ENCODE results near the gene TUFM.

DNA sequence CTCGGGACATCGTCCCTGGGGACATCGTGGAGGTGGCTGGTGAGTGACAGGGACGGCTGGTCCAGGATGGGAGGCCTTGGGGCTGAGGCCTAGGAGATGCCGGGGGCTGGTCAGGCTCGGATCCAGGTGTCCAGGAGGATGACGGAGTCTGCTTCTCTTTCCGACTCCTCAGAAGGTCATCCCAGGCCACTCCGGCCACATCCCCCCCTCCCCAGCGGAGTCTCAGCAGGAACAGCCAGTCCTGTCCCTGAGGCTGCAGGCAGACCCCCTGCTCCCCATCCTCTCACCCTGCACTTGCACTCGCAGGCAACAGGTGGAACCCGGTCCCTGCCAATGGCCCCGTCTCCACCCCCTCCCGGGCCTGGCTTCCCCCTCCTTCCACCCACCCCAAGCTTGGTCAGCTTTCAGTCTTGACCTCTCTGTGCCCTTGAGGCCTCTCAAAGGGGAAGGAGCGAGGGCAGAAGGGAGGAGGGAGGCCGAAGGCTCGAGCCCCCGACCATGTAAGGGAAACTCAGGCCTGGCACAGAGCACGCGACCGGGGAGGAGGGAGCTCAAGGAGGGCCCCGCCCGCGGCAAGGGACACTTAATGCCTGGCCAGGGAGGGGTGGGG, 36.5 kb upstream of the TUFM start:
- TF ChIP-seq, protein P1, sequence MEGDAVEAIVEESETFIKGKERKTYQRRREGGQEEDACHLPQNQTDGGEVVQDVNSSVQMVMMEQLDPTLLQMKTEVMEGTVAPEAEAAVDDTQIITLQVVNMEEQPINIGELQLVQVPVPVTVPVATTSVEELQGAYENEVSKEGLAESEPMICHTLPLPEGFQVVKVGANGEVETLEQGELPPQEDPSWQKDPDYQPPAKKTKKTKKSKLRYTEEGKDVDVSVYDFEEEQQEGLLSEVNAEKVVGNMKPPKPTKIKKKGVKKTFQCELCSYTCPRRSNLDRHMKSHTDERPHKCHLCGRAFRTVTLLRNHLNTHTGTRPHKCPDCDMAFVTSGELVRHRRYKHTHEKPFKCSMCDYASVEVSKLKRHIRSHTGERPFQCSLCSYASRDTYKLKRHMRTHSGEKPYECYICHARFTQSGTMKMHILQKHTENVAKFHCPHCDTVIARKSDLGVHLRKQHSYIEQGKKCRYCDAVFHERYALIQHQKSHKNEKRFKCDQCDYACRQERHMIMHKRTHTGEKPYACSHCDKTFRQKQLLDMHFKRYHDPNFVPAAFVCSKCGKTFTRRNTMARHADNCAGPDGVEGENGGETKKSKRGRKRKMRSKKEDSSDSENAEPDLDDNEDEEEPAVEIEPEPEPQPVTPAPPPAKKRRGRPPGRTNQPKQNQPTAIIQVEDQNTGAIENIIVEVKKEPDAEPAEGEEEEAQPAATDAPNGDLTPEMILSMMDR (IDR thresholded peaks at IDR 0.05 in 8 of 11, conservative IDR thresholded peaks at IDR 0.05 in 3 of 11), result no peak
- TF ChIP-seq POLR2A (IDR thresholded peaks at IDR 0.05), result no peak
